SKM-1 (cell line): ENCODE results near the gene GOLGA6C.
"Not testable (repeated sequence)": the region's sequence is repeated elsewhere in the genome, so short reads cannot be mapped to it uniquely, and the experiment has no call there.

Experiments
- DNase-seq: peaks from one replicate; lab custom pipeline; 2025; ENCODE audit not compliant: unreplicated experiment; lab: John Stamatoyannopoulos, UW

GOLGA6C gene

GRCh38 chr15:75252285-75252684 is 5.8 kb upstream of the GOLGA6C start:
- not testable (repeated sequence) for DNase-seq

GRCh38 chr15:75258620-75259343 is 648 bp downstream of the GOLGA6C start:
- not testable (repeated sequence) for DNase-seq

- not testable (repeated sequence) for DNase-seq
These were observed 1.7 kb downstream of the GOLGA6C start for GRCh38 chr15:75259873-75260272.

DNA sequence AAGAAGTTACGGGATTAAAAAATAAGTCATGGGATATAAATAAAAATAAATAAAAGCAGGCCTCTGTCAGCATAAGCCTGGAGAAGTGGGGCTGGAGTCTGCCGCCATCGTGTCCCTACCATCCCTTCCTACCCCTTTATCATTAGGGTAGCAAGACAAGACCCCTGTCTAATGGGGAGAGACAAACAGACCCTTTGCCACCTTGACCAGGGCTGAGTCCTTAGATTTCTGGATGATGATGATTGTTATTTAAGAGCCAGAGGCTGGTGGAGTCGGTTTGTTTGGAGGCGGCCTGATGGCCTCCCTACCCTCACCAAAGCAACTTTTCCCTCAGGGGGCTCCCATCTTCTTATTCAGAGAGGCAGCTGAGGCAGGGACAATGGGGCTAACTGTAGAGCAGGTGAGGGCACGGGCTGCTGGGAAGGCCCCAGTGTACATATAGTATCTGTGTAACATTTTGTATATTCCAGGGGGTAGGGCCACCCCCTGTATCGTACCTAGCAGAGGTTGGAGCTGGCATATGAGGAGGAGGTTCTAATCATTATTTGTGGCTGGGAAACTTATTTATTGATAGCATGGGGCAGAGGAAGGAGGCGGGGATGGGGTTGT is 15.7 kb downstream of the GOLGA6C start:
- not testable (repeated sequence) for DNase-seq

DNA sequence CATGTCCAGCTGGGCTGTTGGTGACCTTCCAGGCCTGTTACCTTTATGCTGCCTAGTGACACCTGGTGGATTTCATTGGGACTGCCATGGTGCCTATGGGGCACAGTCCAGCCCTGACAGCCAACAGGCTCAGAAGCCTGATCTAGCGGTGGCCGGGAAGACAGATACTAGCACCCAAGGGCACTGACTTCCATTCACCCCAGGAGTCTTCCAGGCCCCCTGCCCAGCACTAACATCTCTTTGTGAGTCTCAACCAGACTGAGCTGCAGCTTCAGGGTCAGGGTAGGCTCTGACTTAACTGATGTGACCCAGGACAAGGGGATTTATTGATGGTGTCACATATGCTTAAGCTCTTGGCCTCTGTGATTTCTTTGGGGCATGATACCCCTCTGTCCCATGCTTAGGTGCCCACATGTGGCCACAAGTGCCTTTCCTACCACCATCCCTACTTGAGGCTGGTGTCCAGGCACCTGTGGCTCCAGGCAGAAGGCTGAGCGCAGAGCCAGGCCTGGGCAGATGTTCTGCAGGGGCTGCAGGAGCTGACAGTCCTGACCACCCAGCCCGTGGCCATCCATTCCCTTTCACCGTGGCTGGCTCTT is 16.5 kb downstream of the GOLGA6C start:
- not testable (repeated sequence) for DNase-seq

- DNase-seq, result not testable (repeated sequence)
These were observed 17.5 kb downstream of the GOLGA6C start for GRCh38 chr15:75275617-75276016.

GRCh38 chr15:75278497-75278896 is 20.4 kb downstream of the GOLGA6C start:
- DNase-seq, result not testable (repeated sequence)

- DNase-seq, result not testable (repeated sequence)
These were observed 24.4 kb downstream of the GOLGA6C start, which contains the start of gene GOLGA6D for GRCh38 chr15:75282572-75282971. Gene GOLGA6D (plus strand): TSS chr15:75282835. CDS start chr15:75282876, 41 bp downstream.

- not testable (repeated sequence) for DNase-seq
These were observed 26.0 kb downstream of the GOLGA6C start for GRCh38 chr15:75284152-75284551.

- DNase-seq, result not testable (repeated sequence)
These were observed 35.5 kb downstream of the GOLGA6C start for GRCh38 chr15:75293660-75294059.

DNA sequence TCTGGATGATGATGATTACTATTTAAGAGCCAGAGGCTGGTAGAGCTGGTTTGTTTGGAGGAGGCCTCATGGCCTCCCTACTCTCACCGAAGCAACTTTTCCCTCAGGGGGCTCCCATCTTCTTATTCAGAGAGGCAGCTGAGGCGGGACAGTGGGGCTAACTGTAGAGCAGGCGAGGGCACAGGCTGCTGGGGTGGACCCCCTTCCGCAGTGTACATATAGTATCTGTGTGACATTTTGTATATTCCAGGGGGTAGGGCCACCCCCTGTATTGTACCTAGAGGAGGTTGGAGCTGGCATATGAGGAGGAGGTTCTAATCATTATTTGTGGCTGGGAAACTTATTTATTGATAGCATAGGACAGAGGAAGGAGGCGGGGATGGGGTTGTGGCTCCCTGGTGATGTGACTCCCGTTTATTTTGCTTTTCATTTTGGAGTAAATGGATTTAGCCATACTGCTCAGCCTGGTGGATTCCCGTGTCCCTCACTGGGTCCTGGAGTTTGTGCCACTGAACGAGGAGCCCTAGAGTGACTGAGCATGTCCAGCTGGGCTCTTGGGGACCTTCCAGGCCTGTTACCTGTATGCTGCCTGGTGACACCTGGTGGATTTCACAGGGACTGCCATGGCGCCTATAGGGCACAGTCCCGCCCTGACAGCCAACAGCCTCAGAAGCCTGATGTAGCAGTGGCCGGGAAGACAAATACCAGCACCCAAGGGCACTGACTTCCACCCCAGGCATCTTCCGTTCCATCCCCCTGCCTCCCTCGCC is 40.6 kb downstream of the GOLGA6C start:
- DNase-seq, result not testable (repeated sequence)

DNA sequence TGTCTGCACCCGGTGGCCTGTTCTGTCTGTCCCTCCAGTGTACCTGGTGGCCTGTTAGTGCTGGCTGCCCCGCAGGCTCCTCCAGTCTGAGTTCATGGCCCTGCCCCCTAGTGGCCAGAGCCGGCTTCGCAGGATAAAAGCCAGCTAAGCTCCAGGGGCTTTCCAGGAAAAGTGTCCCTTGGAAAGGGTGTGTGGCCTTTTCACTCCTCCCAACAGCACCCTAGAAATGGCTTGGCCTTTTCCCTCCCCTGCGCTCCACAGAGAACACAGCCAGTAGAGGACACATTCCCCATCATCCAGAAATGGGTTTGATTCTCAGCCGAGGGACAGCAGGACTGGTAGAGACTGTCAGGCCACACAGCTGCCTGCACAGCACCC is 41.2 kb downstream of the GOLGA6C start:
- DNase-seq, result not testable (repeated sequence)

DNA sequence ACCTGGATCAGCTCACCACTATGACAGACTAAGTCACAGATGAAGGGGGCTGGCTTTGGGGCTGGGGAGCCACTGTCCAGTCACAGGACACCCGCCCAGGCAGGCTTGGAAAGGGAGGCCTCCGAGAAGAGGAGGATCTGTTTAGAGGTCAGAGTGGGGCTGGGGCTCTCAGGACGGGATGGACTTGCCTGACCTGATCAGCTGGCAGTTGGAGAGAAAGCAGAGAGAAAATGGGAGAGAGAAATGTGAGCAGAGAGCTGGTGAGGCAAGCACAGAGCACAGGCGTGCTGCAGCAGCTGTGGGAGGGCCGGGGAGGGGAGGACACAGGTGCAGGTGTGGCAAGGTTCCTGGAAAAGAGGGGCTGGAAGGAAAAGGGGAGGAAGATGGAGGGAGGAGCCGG is 41.9 kb downstream of the GOLGA6C start:
- DNase-seq, result not testable (repeated sequence)

DNA sequence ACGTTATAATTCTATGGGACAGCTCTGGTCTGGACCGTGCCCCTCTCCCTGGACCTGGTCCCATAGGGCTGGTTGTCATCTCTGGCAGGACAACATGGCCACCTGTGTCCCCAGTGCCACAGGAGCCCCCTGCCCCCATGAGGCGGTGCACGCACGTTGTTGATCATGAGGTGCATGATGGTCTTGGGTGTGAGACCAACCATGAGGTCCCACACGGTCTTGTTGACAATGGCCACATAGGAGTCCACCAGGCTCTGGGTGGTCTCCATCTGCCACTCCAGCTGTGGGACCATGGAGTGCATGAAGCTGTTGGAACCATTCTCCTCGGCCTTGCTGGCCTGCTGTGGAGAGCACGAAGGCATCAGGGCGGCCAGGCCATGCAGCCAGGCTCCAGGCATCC is 44.2 kb downstream of the GOLGA6C start:
- DNase-seq, result no peak

GRCh38 chr15:75302753-75303152 is 44.6 kb downstream of the GOLGA6C start:
- DNase-seq, result not testable (repeated sequence)

DNA sequence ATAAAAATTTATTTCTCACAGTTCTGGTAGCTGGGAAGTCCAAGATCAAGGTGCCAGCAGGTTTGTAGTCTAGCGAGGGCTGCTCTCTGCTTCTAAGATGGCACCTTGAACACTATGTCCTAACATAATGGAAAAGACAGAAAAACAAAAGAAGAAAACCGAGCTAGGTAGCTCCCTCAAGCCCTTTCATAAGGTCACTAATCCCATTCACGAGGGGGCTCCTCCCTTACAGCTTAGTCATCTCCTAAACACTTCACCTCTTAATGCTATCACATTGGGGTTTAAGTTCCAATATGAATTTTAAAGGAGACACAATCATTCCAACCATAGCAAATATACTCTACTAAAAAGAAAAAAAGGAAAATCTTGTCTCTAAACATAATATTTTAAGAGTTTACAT is 48.1 kb downstream of the GOLGA6C start:
- no peak for DNase-seq

DNA sequence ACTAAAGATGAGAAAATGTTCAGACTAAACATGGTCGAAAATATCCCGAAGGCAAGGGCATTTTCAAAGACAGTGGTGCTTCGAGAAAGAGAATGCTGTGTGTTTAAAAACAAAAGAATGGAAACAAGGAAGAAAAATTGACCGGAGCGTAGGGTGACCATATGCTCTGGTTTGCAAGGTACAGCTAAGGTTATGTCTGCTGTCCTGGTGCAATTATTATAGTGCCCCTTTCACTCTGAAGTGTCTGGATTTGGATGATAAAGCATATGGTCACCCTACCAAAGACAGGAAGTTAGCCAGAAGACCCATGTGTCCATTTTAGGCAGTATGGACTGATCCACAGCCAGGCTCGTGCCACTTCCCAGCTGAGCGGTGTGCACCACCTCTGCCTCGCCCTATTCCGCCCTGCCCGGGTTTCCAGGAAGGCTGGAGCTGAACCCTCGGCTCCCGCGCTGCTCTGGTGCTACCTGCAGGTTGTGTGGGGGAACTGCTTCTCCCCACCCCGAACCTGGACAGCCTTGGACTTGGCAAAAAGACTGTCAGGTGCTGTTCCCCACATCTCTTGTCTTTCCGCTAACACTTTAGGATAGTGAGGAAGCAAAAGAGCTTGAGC is 49.8 kb downstream of the GOLGA6C start:
- DNase-seq, result no peak

- DNase-seq, result no peak
These were observed 51.6 kb downstream of the GOLGA6C start for GRCh38 chr15:75309711-75310110.

DNA sequence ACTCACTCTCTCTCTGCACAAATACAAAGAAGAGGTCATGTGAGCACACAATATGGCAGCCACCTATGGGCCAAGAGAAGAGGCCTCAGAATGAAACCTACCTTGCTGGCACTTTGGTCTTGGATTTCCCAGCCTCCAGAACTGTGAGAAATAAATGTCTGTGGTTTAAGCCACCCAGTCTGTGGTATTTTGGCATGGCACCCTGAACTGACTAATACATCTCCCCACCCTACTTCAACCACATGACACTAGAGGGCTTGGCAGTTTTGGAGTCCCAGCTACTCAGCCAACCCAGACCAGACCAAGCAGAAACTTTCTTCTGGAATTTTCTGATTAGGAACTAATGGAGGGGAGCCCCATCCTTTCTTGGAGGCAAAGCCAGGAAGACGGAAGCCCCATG is 54.4 kb downstream of the GOLGA6C start:
- DNase-seq, result not testable (repeated sequence)

- no peak for DNase-seq
These were observed 55.1 kb downstream of the GOLGA6C start for GRCh38 chr15:75313116-75313845.
